HL-60 (cell line): ENCODE measurements around the gene FTSJ1.
"Not testable (repeated sequence)": the region's sequence is repeated elsewhere in the genome, so short reads cannot be mapped to it uniquely, and the experiment has no call there.

ENCODE experiments used
- DNase-seq, 2 experiments: peaks; one replicate each; pipeline ENCODE4 v3.0.0-alpha.2; 2010 to 2020; ENCODE audit warnings: low read depth in 1 of 2, low spot score in 1 of 2
- H3K27ac ChIP-seq: fragments of 250-450 bp; sonication (Bioruptor Pico); replicated peaks from 2 replicates; pipeline ENCODE4 v1.5.1; 2020; ENCODE audit warnings: mild to moderate bottlenecking, moderate library complexity
- H3K27me3 ChIP-seq: fragments of 250-450 bp; sonication (Bioruptor Pico); 2 replicates; pipeline ENCODE4 v1.5.1; 2021; ENCODE audit warnings: mild to moderate bottlenecking, moderate library complexity; ENCODE audit not compliant: insufficient read depth, poor library complexity, severe bottlenecking
- H3K4me3 ChIP-seq: replicated peaks from 2 replicates; pipeline ENCODE4 v1.5.1; 2011; ENCODE audit warnings: mild to moderate bottlenecking, control low read depth, low read length; ENCODE audit not compliant: insufficient read depth
- CTCF ChIP-seq: IDR thresholded peaks from one replicate; pipeline ENCODE4 v1.5.1; 2011; ENCODE audit warnings: low read length, control low read depth, inconsistent platforms; ENCODE audit not compliant: insufficient read depth
- GABPA ChIP-seq: IDR thresholded peaks from 2 replicates; pipeline ENCODE4 v1.6.1; 2012; ENCODE audit warnings: low read depth
- POLR2AphosphoS5 ChIP-seq: IDR thresholded peaks from 2 replicates; pipeline ENCODE4 v1.6.1; 2012; ENCODE audit warnings: low read depth
- REST ChIP-seq: IDR thresholded peaks from 2 replicates; pipeline ENCODE4 v1.6.1; 2012; ENCODE audit warnings: low read depth; ENCODE audit not compliant: insufficient replicate concordance
- SPI1 ChIP-seq: IDR thresholded peaks from 2 replicates; pipeline ENCODE4 v1.6.1; 2012; ENCODE audit warnings: low read depth, mild to moderate bottlenecking, borderline replicate concordance

The FTSJ1 gene

GRCh38 chrX:48516987-48517386 is 41.0 kb downstream of the FTSJ1 start:
- no peaks in the 10 kb centered on the region for H3K27me3 ChIP-seq
- DNase-seq: no peak
- TF ChIP-seq POLR2AphosphoS5 (no peak), REST (no peak)
- H3K27ac ChIP-seq: no peak overlapping the region
- no peak overlapping the region for H3K4me3 ChIP-seq

- not testable (repeated sequence) for H3K4me3 ChIP-seq, H3K27me3 ChIP-seq
- peak overlapping the region; percentile 52 for H3K27ac ChIP-seq
- peak in 1 of 2 experiments; percentile 53 for DNase-seq
These were observed 43.5 kb downstream of the FTSJ1 start for GRCh38 chrX:48519481-48519880.

- peak overlapping the region; percentile 66 for H3K27ac ChIP-seq
- TF ChIP-seq SPI1: no peak
- no peaks in the 10 kb centered on the region for H3K27me3 ChIP-seq
- H3K4me3 ChIP-seq: no peak overlapping the region
- no peak for DNase-seq
These were observed 44.5 kb downstream of the FTSJ1 start for GRCh38 chrX:48520455-48520854.

GRCh38 chrX:48520976-48521352 is 45.0 kb downstream of the FTSJ1 start:
- Histone ChIP-seq H3K27me3 (no peaks in the 10 kb centered on the region), H3K27ac (peak overlapping the region; percentile 66)
- DNase-seq: no peak

More at GRCh38 chrX:48520976-48521352, 45.0 kb downstream of the FTSJ1 start:
- peak overlapping the region; percentile 22 for H3K4me3 ChIP-seq
- TF ChIP-seq SPI1 (no peak), CTCF (no peak), POLR2AphosphoS5 (no peak), GABPA (no peak), REST (no peak)
